ENCODE results near the gene PPP1R37. TPM values are rescaled to one million over a fixed set of nuclear protein-coding genes. Genes with fewer than 3 reads are reported as not detected.

Gene PPP1R37, protein sequence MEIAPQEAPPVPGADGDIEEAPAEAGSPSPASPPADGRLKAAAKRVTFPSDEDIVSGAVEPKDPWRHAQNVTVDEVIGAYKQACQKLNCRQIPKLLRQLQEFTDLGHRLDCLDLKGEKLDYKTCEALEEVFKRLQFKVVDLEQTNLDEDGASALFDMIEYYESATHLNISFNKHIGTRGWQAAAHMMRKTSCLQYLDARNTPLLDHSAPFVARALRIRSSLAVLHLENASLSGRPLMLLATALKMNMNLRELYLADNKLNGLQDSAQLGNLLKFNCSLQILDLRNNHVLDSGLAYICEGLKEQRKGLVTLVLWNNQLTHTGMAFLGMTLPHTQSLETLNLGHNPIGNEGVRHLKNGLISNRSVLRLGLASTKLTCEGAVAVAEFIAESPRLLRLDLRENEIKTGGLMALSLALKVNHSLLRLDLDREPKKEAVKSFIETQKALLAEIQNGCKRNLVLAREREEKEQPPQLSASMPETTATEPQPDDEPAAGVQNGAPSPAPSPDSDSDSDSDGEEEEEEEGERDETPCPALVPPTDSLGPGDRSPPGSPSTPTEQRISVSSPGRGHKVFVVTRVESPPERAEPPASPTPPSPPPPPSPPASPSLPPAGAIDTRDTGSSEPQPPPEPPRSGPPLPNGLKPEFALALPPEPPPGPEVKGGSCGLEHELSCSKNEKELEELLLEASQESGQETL
- total RNA-seq, result 10 to 100 TPM; 13.6 to 23.7 (median 19.4) TPM

GRCh38 chr19:45092747-45093678 lies at the start of gene PPP1R37:
Gene PPP1R37, plus strand, starts transcription at chr19:45093179. Its CDS starts 147 bp downstream, at chr19:45093326.
- ATAC-seq (ENCODE audit: low FRiP score) (peak; percentile 85), DNase-seq (ENCODE audit: low spot score) (peak; percentile 61)
- TF ChIP-seq CTCF (IDR thresholded peaks at IDR 0.05), result peak in 1 of 3 donors; percentile 17

GRCh38 chr19:45045671-45046353 lies 47.2 kb upstream of the PPP1R37 start:
- TF ChIP-seq CTCF (IDR thresholded peaks at IDR 0.05), result no peak
- DNase-seq (ENCODE audit: low spot score) (no peak), ATAC-seq (ENCODE audit: low FRiP score) (no peak)

- no peak for ATAC-seq (ENCODE audit: low FRiP score)
- DNase-seq (ENCODE audit: low spot score), result no peak
- TF ChIP-seq CTCF (IDR thresholded peaks at IDR 0.05), result no peak
Observed at GRCh38 chr19:45046355-45046754, 46.6 kb upstream of the PPP1R37 start.

- no peak for DNase-seq (ENCODE audit: low spot score)
- no peak for ATAC-seq (ENCODE audit: low FRiP score)
- TF ChIP-seq CTCF (IDR thresholded peaks at IDR 0.05), result no peak
Observed at GRCh38 chr19:45047188-45047797, 45.7 kb upstream of the PPP1R37 start.

DNA sequence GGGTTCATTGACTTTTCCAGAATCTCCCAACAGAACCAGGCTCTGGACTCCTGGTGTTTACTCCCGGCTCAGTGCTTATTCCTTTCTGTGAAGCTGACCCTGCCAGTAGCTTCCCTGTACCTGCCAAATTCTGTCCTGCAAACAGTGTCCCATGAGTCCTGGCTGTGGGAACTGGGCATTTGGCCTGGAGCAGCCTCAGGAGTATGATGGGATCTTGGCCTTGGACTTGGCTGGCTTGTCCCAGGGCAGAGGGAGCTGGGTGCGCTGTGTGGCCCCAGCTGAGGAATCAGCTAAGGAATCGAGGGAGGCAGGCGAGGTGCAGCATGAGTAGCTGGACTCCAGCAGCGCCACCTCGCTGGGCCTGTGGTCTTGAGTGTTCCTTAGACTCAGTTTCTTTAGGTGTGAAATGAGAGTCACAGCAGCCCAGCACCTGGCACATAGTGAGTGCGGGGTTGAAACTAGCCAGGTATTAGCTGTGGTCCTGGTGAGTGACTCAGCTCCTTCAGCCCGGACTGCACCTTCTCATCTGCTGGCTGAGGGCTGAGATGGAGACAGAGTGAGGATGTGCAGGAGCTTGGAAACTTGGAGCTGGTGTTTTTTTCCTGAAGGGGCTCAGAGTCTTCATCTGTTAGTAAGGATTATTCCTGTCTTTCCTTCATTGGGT lies 43.8 kb upstream of the PPP1R37 start:
- no peak for TF ChIP-seq CTCF (IDR thresholded peaks at IDR 0.05)
- no peak for DNase-seq (ENCODE audit: low spot score)
- no peak for ATAC-seq (ENCODE audit: low FRiP score)

Measured in omental fat pad (tissue), 4 donors.